Astrocyte (in vitro differentiated cells and primary cell): ENCODE measurements around the gene CYREN. TPM values are rescaled to one million over a fixed set of nuclear protein-coding genes. Genes with fewer than 3 reads are reported as not detected.

Experiments
- DNase-seq: peaks from one replicate; pipeline ENCODE4 v3.0.0-alpha.2; 2010; ENCODE audit warnings: low read depth
- FAIRE-seq: peaks from 2 replicates; lab custom pipeline; 2011; peaks lifted over from hg19 to GRCh38; lab: Jason Lieb, UNC
- H2AFZ ChIP-seq: 2 replicates; pipeline ENCODE4 v1.6.0; 2012; ENCODE audit warnings: low read depth, low read length, inconsistent platforms
- H3K27ac ChIP-seq: 2 replicates; pipeline ENCODE4 v1.5.1; 2011; ENCODE audit warnings: low read depth, low read length, inconsistent platforms
- H3K27me3 ChIP-seq: 2 replicates; pipeline ENCODE4 v1.6.0; 2011; ENCODE audit warnings: low read length, inconsistent platforms; ENCODE audit not compliant: insufficient read depth
- H3K36me3 ChIP-seq: 2 replicates; pipeline ENCODE4 v1.5.1; 2011; ENCODE audit warnings: low read length, inconsistent platforms; ENCODE audit not compliant: insufficient read depth
- H3K4me1 ChIP-seq: 2 replicates; pipeline ENCODE4 v1.5.1; 2011; ENCODE audit warnings: low read length, inconsistent platforms; ENCODE audit not compliant: insufficient read depth
- H3K4me2 ChIP-seq: 2 replicates; pipeline ENCODE4 v1.6.0; 2012; ENCODE audit warnings: low read length, inconsistent platforms
- H3K4me3 ChIP-seq: 2 replicates; pipeline ENCODE4 v1.5.1; 2011; ENCODE audit warnings: low read depth, mild to moderate bottlenecking, low read length, inconsistent platforms; ENCODE audit not compliant: insufficient read depth
- H3K79me2 ChIP-seq: 2 replicates; pipeline ENCODE4 v1.6.0; 2012; ENCODE audit warnings: mild to moderate bottlenecking, low read length, inconsistent platforms; ENCODE audit not compliant: insufficient read depth
- H3K9ac ChIP-seq: 2 replicates; pipeline ENCODE4 v1.6.0; 2012; ENCODE audit warnings: mild to moderate bottlenecking, low read length, inconsistent platforms
- H3K9me3 ChIP-seq: 2 replicates; pipeline ENCODE4 v1.5.1; 2012; ENCODE audit warnings: low read depth, mild to moderate bottlenecking, low read length, inconsistent platforms; ENCODE audit not compliant: insufficient read depth
- H4K20me1 ChIP-seq: 2 replicates; pipeline ENCODE4 v1.6.0; 2012; ENCODE audit warnings: low read length, inconsistent platforms; ENCODE audit not compliant: insufficient read depth
- H3K27ac Mint-ChIP-seq: one replicate; pipeline ENCODE4 v1.8.0; 2021; ENCODE audit warnings: mild to moderate bottlenecking, mixed read lengths; ENCODE audit not compliant: unreplicated experiment
- H3K27me3 Mint-ChIP-seq: one replicate; pipeline ENCODE4 v1.8.0; 2021; ENCODE audit warnings: low read depth, mixed read lengths; ENCODE audit not compliant: unreplicated experiment
- H3K36me3 Mint-ChIP-seq: one replicate; pipeline ENCODE4 v1.8.0; 2021; ENCODE audit warnings: low read depth, mixed read lengths; ENCODE audit not compliant: unreplicated experiment
- H3K4me1 Mint-ChIP-seq: one replicate; pipeline ENCODE4 v1.8.0; 2021; ENCODE audit warnings: low read depth, mixed read lengths; ENCODE audit not compliant: unreplicated experiment
- H3K4me3 Mint-ChIP-seq: one replicate; pipeline ENCODE4 v1.8.0; 2021; ENCODE audit warnings: mild to moderate bottlenecking, moderate library complexity, mixed read lengths; ENCODE audit not compliant: unreplicated experiment
- H3K9me3 Mint-ChIP-seq: one replicate; pipeline ENCODE4 v1.8.0; 2021; ENCODE audit warnings: mild to moderate bottlenecking, mixed read lengths; ENCODE audit not compliant: unreplicated experiment
- EZH2 ChIP-seq: IDR thresholded peaks from 2 replicates; pipeline ENCODE4 v1.6.1; 2012; ENCODE audit warnings: mild to moderate bottlenecking, low read length, inconsistent platforms; ENCODE audit not compliant: insufficient read depth
- microRNA-seq: library from miRNA; unstranded; fragments of <30 nt; microRNA quantifications from one replicate; pipeline ENCODE4 v1.2.0, GENCODE V29; 2020
- total RNA-seq: library from RNA; stranded (reverse); gene quantifications from 2 replicates; pipeline ENCODE4 v1.2.1, GENCODE V29; 2021
- TF ChIP-seq, protein P1 (sequence below): IDR thresholded peaks from 2 replicates; pipeline ENCODE4 v1.5.1; 2011; ENCODE audit warnings: low read depth, mild to moderate bottlenecking, inconsistent platforms, low read length, moderate library complexity; ENCODE audit not compliant: insufficient read depth

CYREN gene
- total RNA-seq, 1 donor from 2014 or later: 31.0 TPM

DNA sequence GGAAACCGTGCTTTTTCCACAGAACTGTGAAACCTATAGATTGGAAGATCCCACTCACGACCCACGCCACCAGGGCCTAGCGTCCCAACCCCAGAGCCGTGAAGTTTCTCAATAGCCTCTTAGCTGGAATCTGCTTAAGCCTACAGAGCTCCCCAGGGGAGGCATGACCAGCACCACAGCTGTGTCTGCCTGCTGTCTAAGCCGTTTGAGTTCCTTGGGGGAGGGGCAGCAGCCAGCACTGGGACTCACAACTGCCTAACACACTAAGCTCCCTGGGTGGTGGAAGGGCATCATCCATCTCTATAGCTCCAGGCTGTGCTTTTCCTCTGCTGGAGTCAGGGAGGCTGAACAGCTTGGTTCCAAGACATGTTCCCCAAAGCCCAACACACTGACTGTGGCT, 48.6 kb downstream of the CYREN start:
- no peaks in the 10 kb centered on the region for H3K4me1 Mint-ChIP-seq
- Histone ChIP-seq H3K4me1 (no peaks in the 10 kb centered on the region), H4K20me1 (no peaks in the 10 kb centered on the region), H3K9me3 (no peaks in the 10 kb centered on the region), H3K27ac (no peak overlapping the region), H3K9ac (no peak overlapping the region), H3K4me3 (no peak overlapping the region), H2AFZ (no peak overlapping the region), H3K79me2 (no peaks in the 10 kb centered on the region), H3K27me3 (no peaks in the 10 kb centered on the region), H3K4me2 (no peak overlapping the region), H3K36me3 (no peaks in the 10 kb centered on the region)
- FAIRE-seq (no peak), DNase-seq (no peak)
- H3K9me3 Mint-ChIP-seq: peaks cover 14% of the 10 kb centered on the region
- no peak overlapping the region for H3K27ac Mint-ChIP-seq
- H3K36me3 Mint-ChIP-seq: no peaks in the 10 kb centered on the region
- H3K27me3 Mint-ChIP-seq: no peaks in the 10 kb centered on the region
- H3K4me3 Mint-ChIP-seq: no peak overlapping the region
- TF ChIP-seq EZH2: no peak
- TF ChIP-seq, protein P1, sequence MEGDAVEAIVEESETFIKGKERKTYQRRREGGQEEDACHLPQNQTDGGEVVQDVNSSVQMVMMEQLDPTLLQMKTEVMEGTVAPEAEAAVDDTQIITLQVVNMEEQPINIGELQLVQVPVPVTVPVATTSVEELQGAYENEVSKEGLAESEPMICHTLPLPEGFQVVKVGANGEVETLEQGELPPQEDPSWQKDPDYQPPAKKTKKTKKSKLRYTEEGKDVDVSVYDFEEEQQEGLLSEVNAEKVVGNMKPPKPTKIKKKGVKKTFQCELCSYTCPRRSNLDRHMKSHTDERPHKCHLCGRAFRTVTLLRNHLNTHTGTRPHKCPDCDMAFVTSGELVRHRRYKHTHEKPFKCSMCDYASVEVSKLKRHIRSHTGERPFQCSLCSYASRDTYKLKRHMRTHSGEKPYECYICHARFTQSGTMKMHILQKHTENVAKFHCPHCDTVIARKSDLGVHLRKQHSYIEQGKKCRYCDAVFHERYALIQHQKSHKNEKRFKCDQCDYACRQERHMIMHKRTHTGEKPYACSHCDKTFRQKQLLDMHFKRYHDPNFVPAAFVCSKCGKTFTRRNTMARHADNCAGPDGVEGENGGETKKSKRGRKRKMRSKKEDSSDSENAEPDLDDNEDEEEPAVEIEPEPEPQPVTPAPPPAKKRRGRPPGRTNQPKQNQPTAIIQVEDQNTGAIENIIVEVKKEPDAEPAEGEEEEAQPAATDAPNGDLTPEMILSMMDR: no peak

DNA sequence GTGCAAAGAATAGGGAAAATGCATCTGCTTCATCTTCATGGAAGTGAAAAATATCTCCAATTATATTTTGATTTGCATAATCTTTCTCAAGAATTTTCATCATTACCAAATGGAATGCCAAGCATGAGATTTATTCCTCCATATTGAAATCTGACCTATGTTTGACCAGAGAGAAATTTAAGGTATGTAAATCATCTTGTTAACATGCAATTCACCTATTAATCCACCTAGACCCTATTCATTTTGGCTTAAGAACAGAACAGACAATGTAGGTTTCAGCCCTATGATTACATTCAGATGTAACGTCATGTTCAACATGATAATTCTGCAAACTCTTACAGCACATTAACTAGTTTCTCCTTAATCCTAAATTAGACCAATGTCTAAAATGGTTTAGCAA, 53.4 kb downstream of the CYREN start:
- TF ChIP-seq, protein P1: no peak
- H3K79me2 ChIP-seq: no peaks in the 10 kb centered on the region
- no peak overlapping the region for H3K27ac ChIP-seq
- H3K27me3 Mint-ChIP-seq: no peaks in the 10 kb centered on the region
- no peak overlapping the region for H3K4me3 ChIP-seq
- no peak overlapping the region for H3K9ac ChIP-seq
- no peaks in the 10 kb centered on the region for H3K4me1 Mint-ChIP-seq
- H3K36me3 Mint-ChIP-seq: no peaks in the 10 kb centered on the region
- H4K20me1 ChIP-seq: no peaks in the 10 kb centered on the region
- H2AFZ ChIP-seq: no peak overlapping the region
- H3K4me2 ChIP-seq: no peak overlapping the region
- no peaks in the 10 kb centered on the region for H3K4me1 ChIP-seq
- H3K9me3 ChIP-seq: no peaks in the 10 kb centered on the region
- no peaks in the 10 kb centered on the region for H3K36me3 ChIP-seq
- H3K4me3 Mint-ChIP-seq: no peak overlapping the region
- H3K27ac Mint-ChIP-seq: no peak overlapping the region
- FAIRE-seq (no peak), DNase-seq (no peak)
- H3K9me3 Mint-ChIP-seq: peaks cover 12% of the 10 kb centered on the region
- no peaks in the 10 kb centered on the region for H3K27me3 ChIP-seq

Small RNA genes within 50 kb of the gene (microRNA-seq; reads per million reads assigned to microRNA genes)
- gene MIR6509: not detected

Other genes starting within 250 kb of the CYREN start
- gene AGBL3, start 184.2 kb downstream of the CYREN start, total RNA-seq: 0.72 and 0.91 TPM in 2 replicates
- gene TMEM140, start 22.6 kb downstream of the CYREN start, total RNA-seq: 0.27 and 0.62 TPM in 2 replicates
- gene WDR91, start 40.8 kb upstream of the CYREN start, total RNA-seq: 5.5 and 6.6 TPM in 2 replicates
- gene STRA8, start 63.1 kb upstream of the CYREN start, total RNA-seq: not detected in 2 replicates